RWPE1 (cell line): ENCODE data around the gene NFATC2.

ENCODE experiments used
- CTCF ChIA-PET: fragments of 350-600 bp; sonication (Branson Sonifier 250); formaldehyde crosslinking; extraction: SDS; loops from one replicate; lab custom pipeline; 2021; lab: Yijun Ruan, JAX
- POLR2A ChIA-PET: fragments of 400-600 bp; formaldehyde crosslinking; extraction: SDS; loops from one replicate; lab custom pipeline; 2020; ENCODE audit warnings: antibody characterized with exemption; ENCODE audit not compliant: low non-redundant PET; lab: Yijun Ruan, JAX
- DNase-seq: peaks from one replicate; pipeline ENCODE4 v3.0.0; 2012; ENCODE audit warnings: low spot score
- H3K27ac ChIP-seq: fragments of 450-650 bp; 2 replicates; pipeline ENCODE4 v1.5.1; 2017
- TF ChIP-seq, protein P1 (sequence below): fragments of 450-650 bp; conservative IDR thresholded peaks from 2 replicates; pipeline ENCODE4 v1.5.1; 2017; ENCODE audit warnings: low read depth, mild to moderate bottlenecking

Gene NFATC2

DNA sequence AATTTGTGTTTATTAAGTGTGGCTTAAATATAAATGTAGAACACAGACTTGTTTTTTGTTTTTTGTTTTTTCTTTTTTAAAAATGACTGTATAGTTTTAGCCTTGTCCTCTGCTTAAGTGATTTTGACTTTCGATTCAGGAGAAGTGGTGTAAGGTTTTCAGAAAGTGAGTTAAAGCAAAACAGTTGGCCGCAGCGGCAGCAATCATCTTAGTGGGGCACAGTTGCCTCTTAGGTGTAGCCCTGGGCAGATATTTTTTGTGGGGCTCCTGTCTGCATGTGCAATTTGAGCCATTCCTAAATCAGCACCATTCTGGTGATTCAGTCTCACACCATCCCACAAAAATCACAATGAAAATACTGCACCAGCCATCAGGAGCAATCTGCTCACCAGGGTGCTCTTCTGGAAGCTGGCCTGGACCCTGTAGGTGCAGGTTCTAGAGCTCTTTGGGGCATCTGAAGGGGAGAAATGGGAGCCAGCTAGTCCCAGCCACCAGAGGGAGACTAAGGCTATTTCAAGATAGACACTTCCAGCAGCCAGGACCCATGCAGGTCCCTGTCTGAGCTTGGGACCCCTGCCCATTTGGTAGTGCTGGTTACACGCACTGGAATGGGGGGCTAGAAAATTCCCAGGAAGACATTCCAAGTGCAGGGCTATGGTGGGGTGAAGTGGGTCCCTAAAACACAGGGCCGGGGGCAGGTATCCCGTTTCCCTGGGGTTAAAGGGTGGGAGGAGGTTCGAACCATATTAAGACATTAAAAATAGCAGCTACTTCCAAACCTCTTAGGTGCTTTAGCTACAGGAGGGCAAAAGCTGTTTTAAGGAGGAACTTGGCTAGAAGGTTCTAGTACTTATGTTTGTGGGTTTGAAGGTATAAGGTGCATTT is 156.6 kb downstream of the NFATC2 start:
- TF ChIP-seq, protein P1, sequence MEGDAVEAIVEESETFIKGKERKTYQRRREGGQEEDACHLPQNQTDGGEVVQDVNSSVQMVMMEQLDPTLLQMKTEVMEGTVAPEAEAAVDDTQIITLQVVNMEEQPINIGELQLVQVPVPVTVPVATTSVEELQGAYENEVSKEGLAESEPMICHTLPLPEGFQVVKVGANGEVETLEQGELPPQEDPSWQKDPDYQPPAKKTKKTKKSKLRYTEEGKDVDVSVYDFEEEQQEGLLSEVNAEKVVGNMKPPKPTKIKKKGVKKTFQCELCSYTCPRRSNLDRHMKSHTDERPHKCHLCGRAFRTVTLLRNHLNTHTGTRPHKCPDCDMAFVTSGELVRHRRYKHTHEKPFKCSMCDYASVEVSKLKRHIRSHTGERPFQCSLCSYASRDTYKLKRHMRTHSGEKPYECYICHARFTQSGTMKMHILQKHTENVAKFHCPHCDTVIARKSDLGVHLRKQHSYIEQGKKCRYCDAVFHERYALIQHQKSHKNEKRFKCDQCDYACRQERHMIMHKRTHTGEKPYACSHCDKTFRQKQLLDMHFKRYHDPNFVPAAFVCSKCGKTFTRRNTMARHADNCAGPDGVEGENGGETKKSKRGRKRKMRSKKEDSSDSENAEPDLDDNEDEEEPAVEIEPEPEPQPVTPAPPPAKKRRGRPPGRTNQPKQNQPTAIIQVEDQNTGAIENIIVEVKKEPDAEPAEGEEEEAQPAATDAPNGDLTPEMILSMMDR, result no peak; the same call in 1 of the 2 replicates
- DNase-seq, result peak; percentile 73
- ChIA-PET POLR2A (no interaction called here), CTCF (interaction anchor here (0.5 to 4.0 kb wide), 17 partner anchors 16 to 698 kb away, joined by 3 to 73 read pairs (median 4); no protein-coding TSS in a partner anchor)
- H3K27ac ChIP-seq, result no peak overlapping the region

DNA sequence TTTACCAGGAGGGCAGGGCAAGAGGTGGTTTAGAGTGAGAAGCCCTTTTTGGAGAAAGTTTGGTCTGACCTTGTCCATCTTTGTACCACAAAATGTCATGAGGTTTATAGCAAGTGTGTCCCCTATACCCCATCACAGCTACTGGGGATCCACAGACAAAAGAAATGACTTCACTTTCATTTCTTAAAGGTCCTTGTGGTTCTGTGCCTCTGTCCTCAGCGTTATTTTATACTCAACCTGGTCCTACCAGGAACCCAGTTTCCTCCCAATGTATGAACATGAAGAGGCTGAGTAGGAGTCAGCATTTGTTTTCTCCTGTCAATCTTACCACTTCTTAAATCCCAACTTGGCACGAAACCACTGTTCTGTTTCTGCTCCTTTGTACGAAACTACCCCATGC is 157.6 kb downstream of the NFATC2 start:
- POLR2A ChIA-PET, result no interaction called here
- CTCF ChIA-PET, result interaction anchor here (0.6 to 4.0 kb wide), 4 partner anchors 28 to 690 kb away, joined by 3 to 73 read pairs (median 4); no protein-coding TSS in a partner anchor
- TF ChIP-seq, protein P1, result no peak
- H3K27ac ChIP-seq, result no peak overlapping the region
- no peak for DNase-seq

DNA sequence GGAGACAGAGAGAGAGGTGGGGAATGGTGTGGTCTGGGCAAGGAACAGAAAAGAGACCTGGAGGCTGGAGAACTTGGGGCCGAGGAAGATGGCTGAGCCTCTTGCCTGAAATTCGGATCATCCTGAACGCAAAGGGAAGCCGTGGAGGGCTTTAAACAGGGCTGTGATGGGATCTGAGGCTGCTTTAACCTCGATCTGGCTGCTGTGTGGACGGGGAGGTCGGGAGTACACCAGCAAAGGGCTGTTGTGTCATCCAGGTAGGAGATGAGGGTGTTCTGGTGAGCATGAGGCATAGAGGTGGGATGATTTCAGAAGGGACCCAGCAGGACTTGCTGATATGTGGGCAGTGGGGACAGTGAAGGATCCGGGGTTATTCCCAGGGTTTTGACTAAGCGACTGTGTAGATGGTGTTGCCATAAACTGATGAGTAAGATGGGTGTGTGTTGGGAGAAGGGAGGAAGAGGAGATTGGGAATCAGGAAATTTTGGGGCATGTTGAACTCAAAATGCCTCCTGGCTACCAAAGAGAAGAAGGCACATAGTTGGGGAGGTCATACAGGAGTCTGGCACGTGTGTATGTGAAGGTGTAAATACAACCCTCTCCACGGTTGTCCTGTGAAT is 158.5 kb downstream of the NFATC2 start:
- TF ChIP-seq, protein P1, result no peak
- DNase-seq, result no peak
- ChIA-PET POLR2A (no interaction called here), CTCF (interaction anchor here (4.0 kb wide), 1 partner anchor 212 kb away, joined by 73 read pairs; no protein-coding TSS in a partner anchor)
- H3K27ac ChIP-seq, result no peak overlapping the region

DNA sequence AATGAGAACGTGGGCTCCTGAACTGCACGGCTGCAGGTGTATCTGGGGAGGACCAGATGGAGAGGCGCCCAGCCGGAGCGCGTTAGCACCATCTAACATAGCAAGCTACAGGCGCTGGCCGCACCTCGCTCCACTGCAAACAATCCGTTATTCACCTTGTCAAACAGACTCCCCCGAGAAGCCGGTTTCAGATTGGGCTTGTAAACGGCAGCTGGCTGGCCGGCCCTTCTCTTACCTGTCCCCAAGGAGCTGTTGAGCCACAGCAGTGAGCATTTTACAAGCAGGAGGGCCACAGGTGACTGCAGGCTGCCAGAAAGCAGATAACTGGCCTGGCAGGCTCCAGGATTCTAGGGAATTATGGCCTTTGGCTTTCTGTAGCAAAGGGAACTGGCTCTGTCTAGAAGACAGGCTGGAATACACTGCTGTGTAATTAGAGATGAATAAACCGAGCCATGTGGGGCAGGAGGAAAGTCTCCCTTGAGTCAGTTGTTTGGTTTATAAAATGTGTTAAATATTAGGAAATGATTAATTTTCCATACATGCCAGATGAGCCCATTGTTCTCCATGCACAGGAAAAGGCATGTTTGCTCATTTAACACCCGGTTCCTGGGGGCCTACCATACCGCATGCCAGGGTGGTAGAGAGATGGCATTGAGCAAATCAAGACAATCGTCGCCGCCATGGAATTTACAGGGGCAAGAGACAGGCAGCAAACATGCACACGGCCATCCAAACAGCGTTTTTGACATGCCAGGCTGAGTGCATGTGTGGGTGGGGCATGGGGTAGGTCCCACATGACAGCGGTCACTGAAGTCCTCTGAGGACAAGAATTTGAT is 159.3 kb downstream of the NFATC2 start:
- TF ChIP-seq, protein P1, result no peak
- H3K27ac ChIP-seq, result no peak overlapping the region
- ChIA-PET CTCF (interaction anchor here (0.6 to 1.2 kb wide), 3 partner anchors 61 to 225 kb away, joined by 3 to 7 read pairs (median 4); no protein-coding TSS in a partner anchor), POLR2A (no interaction called here)
- no peak for DNase-seq

DNA sequence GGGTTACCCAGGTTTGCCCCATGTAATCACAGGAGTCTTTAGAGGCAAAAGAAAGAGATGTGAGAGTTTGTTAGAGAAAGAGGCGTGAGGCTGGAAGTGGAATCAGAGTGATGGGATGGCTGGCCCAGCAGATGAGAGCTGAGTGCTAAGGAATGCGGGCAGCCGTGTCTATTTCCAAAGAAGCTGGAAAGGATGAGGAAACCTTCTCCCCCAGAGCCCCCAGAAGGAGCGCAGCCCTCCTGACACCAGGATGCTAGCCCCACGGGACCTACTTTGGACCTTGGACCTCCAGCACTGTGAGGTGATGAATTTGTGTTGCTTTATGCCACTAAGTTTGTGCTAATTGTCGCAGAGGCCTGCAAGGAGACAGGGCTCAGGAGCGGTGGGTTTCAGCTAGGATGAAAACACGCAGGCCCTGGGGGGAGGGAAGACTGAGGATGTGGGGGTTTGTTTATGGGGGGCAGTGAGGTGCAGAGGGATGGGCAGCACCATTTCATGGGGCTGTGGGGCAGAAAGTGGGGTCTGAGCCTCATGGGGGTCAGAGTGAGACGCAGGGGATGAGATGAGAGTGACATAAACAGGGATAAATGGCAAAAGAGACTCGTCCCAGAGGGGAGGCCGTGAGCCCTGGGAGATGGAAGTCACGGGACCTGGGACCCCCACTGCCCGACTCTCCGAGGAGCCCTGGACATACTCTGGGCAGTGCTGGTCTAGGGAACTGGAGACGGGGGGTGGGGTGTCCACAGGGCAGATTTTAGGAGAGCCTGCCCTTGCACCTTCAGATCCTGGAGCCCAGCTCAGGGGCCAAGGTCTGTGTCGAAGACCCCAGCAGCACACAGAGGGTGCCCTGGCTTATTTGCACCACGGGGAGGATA is 160.2 kb downstream of the NFATC2 start:
- TF ChIP-seq, protein P1, result no peak

More for the DNA sequence above, 160.2 kb downstream of the NFATC2 start:
- CTCF ChIA-PET, result interaction anchor here (0.6 to 1.2 kb wide), 3 partner anchors 60 to 226 kb away, joined by 3 to 7 read pairs (median 4); no protein-coding TSS in a partner anchor
- DNase-seq, result no peak
- H3K27ac ChIP-seq, result no peak overlapping the region
- POLR2A ChIA-PET, result no interaction called here
